Smooth muscle cell (in vitro differentiated cells): ENCODE data around the gene TMEM131L. TPM values are rescaled to one million over a fixed set of nuclear protein-coding genes. Genes with fewer than 3 reads are reported as not detected.

Experiments
- DNase-seq: peaks from one replicate; lab custom pipeline; 2025; ENCODE audit not compliant: unreplicated experiment; lab: John Stamatoyannopoulos, UW
- H2AFZ ChIP-seq: fragments of 200-600 bp; sonication (generic); 2 replicates; pipeline ENCODE4 v1.6.0; 2016; ENCODE audit warnings: antibody characterized with exemption, low read depth, mild to moderate bottlenecking
- H3F3A ChIP-seq: fragments of 200-600 bp; sonication (generic); 2 replicates; pipeline ENCODE4 v1.6.0; 2017; ENCODE audit warnings: antibody characterized with exemption, low read depth
- H3K27ac ChIP-seq: fragments of 200-600 bp; sonication (generic); 2 replicates; pipeline ENCODE4 v1.5.1; 2016; ENCODE audit warnings: low read depth, mild to moderate bottlenecking
- H3K27me3 ChIP-seq: fragments of 200-600 bp; sonication (generic); 2 replicates; pipeline ENCODE4 v1.6.1; 2016; ENCODE audit warnings: low read depth, mild to moderate bottlenecking
- H3K36me3 ChIP-seq: fragments of 200-600 bp; sonication (generic); 2 replicates; pipeline ENCODE4 v1.5.1; 2016; ENCODE audit warnings: low read depth
- H3K4me1 ChIP-seq: fragments of 200-600 bp; sonication (generic); 2 replicates; pipeline ENCODE4 v1.5.1; 2016; ENCODE audit warnings: low read depth
- H3K4me2 ChIP-seq: fragments of 200-600 bp; sonication (generic); 2 replicates; pipeline ENCODE4 v1.6.0; 2016; ENCODE audit warnings: mild to moderate bottlenecking
- H3K4me3 ChIP-seq: fragments of 200-600 bp; sonication (generic); 2 replicates; pipeline ENCODE4 v1.5.1; 2016; ENCODE audit warnings: mild to moderate bottlenecking
- H3K79me2 ChIP-seq: fragments of 200-600 bp; sonication (generic); 2 replicates; pipeline ENCODE4 v1.6.0; 2016; ENCODE audit warnings: low read depth, mild to moderate bottlenecking
- H3K9ac ChIP-seq: fragments of 200-600 bp; sonication (generic); 2 replicates; pipeline ENCODE4 v1.6.0; 2016; ENCODE audit warnings: low read depth
- H3K9me3 ChIP-seq: fragments of 200-600 bp; sonication (generic); replicated peaks from 2 replicates; pipeline ENCODE4 v1.5.1; 2016; ENCODE audit warnings: low read depth
- H4K20me1 ChIP-seq: fragments of 200-600 bp; sonication (generic); 2 replicates; pipeline ENCODE4 v1.6.0; 2016; ENCODE audit warnings: low read depth
- CTCF ChIP-seq: fragments of 200-600 bp; sonication (generic); IDR thresholded peaks from 2 replicates; pipeline ENCODE4 v1.5.1; 2017; ENCODE audit warnings: borderline replicate concordance, mild to moderate bottlenecking, antibody characterized with exemption; ENCODE audit not compliant: insufficient read depth, poor library complexity, severe bottlenecking
- WGBS: methylation state at CpG from one replicate; pipeline ENCODE4 v1.1.7; 2016; ENCODE audit warnings: low lambda C conversion rate; 5-methylcytosine and 5-hydroxymethylcytosine counted together
- polyA plus RNA-seq: library from polyadenylated mRNA; unstranded; fragments of >200 nt; fragmentation: Nextera tagmentation; extraction: Ambion mirVana; gene quantifications from 2 replicates; pipeline ENCODE4 v1.2.1, GENCODE V29; 2016
- total RNA-seq: library from RNA; depleted of rRNA; stranded (reverse); fragments of >200 nt; gene quantifications from 2 replicates; pipeline ENCODE4 v1.2.3, GENCODE V29; 2014

Gene TMEM131L
- total and polyA plus RNA-seq, 2 experiments from 2014 or later, result 4.3 to 6.7 TPM

- no peak overlapping the region for H3K9ac ChIP-seq
Observed at GRCh38 chr4:153523164-153523796, 57.1 kb downstream of the TMEM131L start.

GRCh38 chr4:153523941-153524386, 57.8 kb downstream of the TMEM131L start:
- no peaks in the 10 kb centered on the region for H3F3A ChIP-seq
- no peaks in the 10 kb centered on the region for H3K9me3 ChIP-seq
- no peak for TF ChIP-seq CTCF
- 66% methylated on average over 4 of the region's 4 CpGs for WGBS
- no peaks in the 10 kb centered on the region for H3K36me3 ChIP-seq
- H2AFZ ChIP-seq, result no peak overlapping the region
- H3K79me2 ChIP-seq, result no peaks in the 10 kb centered on the region
- H3K4me3 ChIP-seq, result no peak overlapping the region
- H3K27ac ChIP-seq, result no peak overlapping the region
- no peak overlapping the region for H3K4me2 ChIP-seq
- H4K20me1 ChIP-seq, result no peaks in the 10 kb centered on the region
- DNase-seq, result no peak
- H3K4me1 ChIP-seq, result peaks cover 7% of the 10 kb centered on the region
- no peaks in the 10 kb centered on the region for H3K27me3 ChIP-seq
- no peak overlapping the region for H3K9ac ChIP-seq

More at GRCh38 chr4:153523164-153523796, 57.1 kb downstream of the TMEM131L start:
- Histone ChIP-seq H4K20me1 (no peaks in the 10 kb centered on the region), H2AFZ (no peak overlapping the region), H3K4me3 (no peak overlapping the region), H3K79me2 (no peaks in the 10 kb centered on the region), H3F3A (no peaks in the 10 kb centered on the region), H3K36me3 (no peaks in the 10 kb centered on the region), H3K4me1 (peaks cover 7% of the 10 kb centered on the region), H3K9me3 (no peaks in the 10 kb centered on the region), H3K4me2 (peak overlapping the region; percentile 31), H3K27me3 (no peaks in the 10 kb centered on the region), H3K27ac (no peak overlapping the region)
- no peak for TF ChIP-seq CTCF
- DNase-seq, result no peak
- 40% methylated on average over 5 of the region's 5 CpGs for WGBS

- H3K4me2 ChIP-seq, result no peak overlapping the region
- H3K27ac ChIP-seq, result no peak overlapping the region
- no peak for TF ChIP-seq CTCF
- H3K36me3 ChIP-seq, result no peaks in the 10 kb centered on the region
- no peaks in the 10 kb centered on the region for H4K20me1 ChIP-seq
- H3F3A ChIP-seq, result no peaks in the 10 kb centered on the region
- H3K4me3 ChIP-seq, result no peak overlapping the region
- H3K4me1 ChIP-seq, result peaks cover 7% of the 10 kb centered on the region
- no peak overlapping the region for H2AFZ ChIP-seq
- no peaks in the 10 kb centered on the region for H3K79me2 ChIP-seq
- no peaks in the 10 kb centered on the region for H3K9me3 ChIP-seq
- H3K9ac ChIP-seq, result no peak overlapping the region
- no peak for DNase-seq
- WGBS, result 90% methylated on average over 4 of the region's 4 CpGs
- H3K27me3 ChIP-seq, result no peaks in the 10 kb centered on the region
Observed at GRCh38 chr4:153524682-153525081, 58.5 kb downstream of the TMEM131L start.

- Histone ChIP-seq H3K79me2 (no peaks in the 10 kb centered on the region), H3K27me3 (no peaks in the 10 kb centered on the region), H3K9ac (no peak overlapping the region), H3K36me3 (no peaks in the 10 kb centered on the region), H3K27ac (no peak overlapping the region), H3K4me3 (no peak overlapping the region), H3K4me1 (peaks cover 7% of the 10 kb centered on the region), H3K4me2 (no peak overlapping the region), H3K9me3 (no peaks in the 10 kb centered on the region), H2AFZ (no peak overlapping the region), H4K20me1 (peaks cover 6% of the 10 kb centered on the region), H3F3A (no peaks in the 10 kb centered on the region)
- TF ChIP-seq CTCF, result no peak
- WGBS, result 98% methylated on average over 11 of the region's 11 CpGs
- DNase-seq, result no peak
Observed at GRCh38 chr4:153527690-153528089, 61.5 kb downstream of the TMEM131L start.
